Glutamatergic neuron (in vitro differentiated cells): ENCODE data around the gene STAT4. TPM values are rescaled to one million over a fixed set of nuclear protein-coding genes. Genes with fewer than 3 reads are reported as not detected.

Source experiments
- DNase-seq: peaks from one replicate; pipeline ENCODE4 v3.0.0; 2022
- H3K27ac Mint-ChIP-seq: one replicate; pipeline ENCODE4 v1.8.0; 2020; ENCODE audit warnings: mild to moderate bottlenecking, mixed read lengths, inconsistent platforms; ENCODE audit not compliant: unreplicated experiment
- H3K27me3 Mint-ChIP-seq: one replicate; pipeline ENCODE4 v1.8.0; 2020; ENCODE audit warnings: mild to moderate bottlenecking, moderate library complexity, mixed read lengths, inconsistent platforms; ENCODE audit not compliant: unreplicated experiment
- H3K36me3 Mint-ChIP-seq: one replicate; pipeline ENCODE4 v1.8.0; 2020; ENCODE audit warnings: mild to moderate bottlenecking, mixed read lengths, inconsistent platforms; ENCODE audit not compliant: unreplicated experiment
- H3K4me1 Mint-ChIP-seq: one replicate; pipeline ENCODE4 v1.8.0; 2020; ENCODE audit warnings: mild to moderate bottlenecking, low read depth, mixed read lengths, inconsistent platforms; ENCODE audit not compliant: unreplicated experiment
- H3K4me3 Mint-ChIP-seq: one replicate; pipeline ENCODE4 v1.8.0; 2020; ENCODE audit warnings: mild to moderate bottlenecking, mixed read lengths, inconsistent platforms; ENCODE audit not compliant: unreplicated experiment
- H3K9me3 Mint-ChIP-seq: one replicate; pipeline ENCODE4 v1.8.0; 2020; ENCODE audit warnings: mild to moderate bottlenecking, moderate library complexity, mixed read lengths, inconsistent platforms; ENCODE audit not compliant: unreplicated experiment
- CTCF ChIP-seq: fragments of 200-600 bp; sonication (generic); IDR thresholded peaks from one replicate; pipeline ENCODE4 v1.5.0; 2021; ENCODE audit not compliant: partially characterized antibody, unreplicated experiment
- total RNA-seq: library from RNA; stranded (reverse); fragmentation: NEBNext Ultra II Directional; extraction: Animal tissue kit (Norgen Biotek cat#: 25700); gene quantifications from one replicate; pipeline ENCODE4 v1.2.1, GENCODE V29; 2021; ENCODE audit not compliant: unreplicated experiment

Gene STAT4
- total RNA-seq, 1 donor from 2014 or later: 0.74 TPM

GRCh38 chr2:191051177-191051576, 99.6 kb downstream of the STAT4 start:
- Mint-ChIP-seq H3K27ac (no peak overlapping the region), H3K4me3 (no peak overlapping the region), H3K27me3 (no peaks in the 10 kb centered on the region), H3K9me3 (no peaks in the 10 kb centered on the region), H3K4me1 (peaks cover 3% of the 10 kb centered on the region), H3K36me3 (no peaks in the 10 kb centered on the region)
- DNase-seq: no peak
- TF ChIP-seq CTCF: no peak

GRCh38 chr2:191050640-191050987, 100.2 kb downstream of the STAT4 start:
- no peak for DNase-seq
- Mint-ChIP-seq H3K27me3 (no peaks in the 10 kb centered on the region), H3K27ac (no peak overlapping the region), H3K4me3 (no peak overlapping the region), H3K4me1 (peaks cover 3% of the 10 kb centered on the region), H3K9me3 (no peaks in the 10 kb centered on the region), H3K36me3 (no peaks in the 10 kb centered on the region)
- TF ChIP-seq CTCF: no peak

GRCh38 chr2:191049728-191050639, 100.8 kb downstream of the STAT4 start:
- H3K27ac Mint-ChIP-seq: no peak overlapping the region
- H3K36me3 Mint-ChIP-seq: no peaks in the 10 kb centered on the region
- H3K27me3 Mint-ChIP-seq: no peaks in the 10 kb centered on the region
- no peak for TF ChIP-seq CTCF
- H3K9me3 Mint-ChIP-seq: no peaks in the 10 kb centered on the region
- peaks cover 3% of the 10 kb centered on the region for H3K4me1 Mint-ChIP-seq
- DNase-seq: no peak
- no peak overlapping the region for H3K4me3 Mint-ChIP-seq

- no peak for TF ChIP-seq CTCF
- Mint-ChIP-seq H3K4me3 (no peak overlapping the region), H3K27ac (no peak overlapping the region), H3K27me3 (no peaks in the 10 kb centered on the region), H3K4me1 (peaks cover 3% of the 10 kb centered on the region), H3K9me3 (no peaks in the 10 kb centered on the region), H3K36me3 (no peaks in the 10 kb centered on the region)
- DNase-seq: no peak
Observed at GRCh38 chr2:191048073-191048472, 102.7 kb downstream of the STAT4 start.

- Mint-ChIP-seq H3K27ac (no peak overlapping the region), H3K4me1 (peaks cover 3% of the 10 kb centered on the region), H3K27me3 (no peaks in the 10 kb centered on the region), H3K4me3 (no peak overlapping the region), H3K36me3 (no peaks in the 10 kb centered on the region), H3K9me3 (no peaks in the 10 kb centered on the region)
- TF ChIP-seq CTCF: no peak
- no peak for DNase-seq
Observed at GRCh38 chr2:191045141-191045540, 105.7 kb downstream of the STAT4 start.
